Measurements from ENCODE around the gene ARF6.
"Not testable (repeated sequence)": the region's sequence is repeated elsewhere in the genome, so short reads cannot be mapped to it uniquely, and the experiment has no call there.

Gene ARF6

DNA sequence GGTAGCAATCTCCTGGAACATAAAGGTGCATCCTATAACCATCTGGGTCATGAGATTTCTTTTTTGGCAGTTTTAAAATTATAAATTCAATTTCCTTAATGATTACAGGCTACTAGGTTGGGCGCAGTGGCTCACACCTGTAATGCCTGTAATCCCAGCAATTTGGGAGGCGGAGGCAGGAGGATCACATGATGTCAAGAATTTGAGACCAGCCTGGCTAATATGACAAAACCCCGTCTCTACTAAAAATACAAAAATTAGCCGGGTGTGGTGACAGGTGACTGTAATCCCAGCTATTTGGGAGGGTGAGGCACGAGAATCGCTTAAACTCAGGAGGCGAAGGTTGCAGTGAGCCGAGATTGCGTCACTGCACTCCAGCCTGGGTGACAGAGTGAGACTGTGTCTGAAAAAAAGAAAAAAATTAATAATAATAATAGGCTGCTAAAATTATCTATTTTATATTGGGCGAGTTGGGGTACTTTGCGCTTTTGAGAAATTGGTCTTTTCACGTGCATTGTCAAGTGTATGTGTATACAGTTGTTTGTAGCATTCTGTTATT, 17.2 kb upstream of the ARF6 start:
- DNase-seq = no peak

DNA sequence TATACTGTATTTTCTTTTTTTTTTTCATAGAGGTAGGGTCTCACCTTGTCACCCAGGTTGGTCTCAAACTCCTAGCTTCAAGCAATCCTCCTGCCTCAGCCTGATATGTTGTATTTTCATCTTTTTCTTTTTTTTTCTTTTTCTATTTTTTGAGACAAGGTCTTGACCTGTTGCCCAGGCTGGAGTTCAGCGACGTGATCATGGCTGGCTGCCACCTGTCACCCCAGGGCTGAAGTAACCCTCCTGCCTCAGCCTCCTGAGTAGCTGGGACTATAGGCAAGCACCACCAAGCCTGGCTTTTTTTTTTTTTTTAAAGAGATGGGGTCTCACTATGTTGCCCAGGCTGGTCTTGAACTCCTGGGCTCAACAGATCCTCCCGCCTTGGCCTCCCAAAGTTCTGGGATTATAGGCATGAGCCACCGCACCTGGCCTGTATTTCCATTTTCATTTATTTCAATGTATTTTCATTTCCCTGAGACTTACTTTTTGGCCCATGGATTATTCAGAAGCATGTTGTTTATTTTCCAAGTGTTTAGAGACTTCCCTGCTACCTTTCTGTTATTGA, 16.2 kb upstream of the ARF6 start:
- DNase-seq = no peak

GRCh38 chr14:49879646-49880204, 13.2 kb upstream of the ARF6 start:
- peak; percentile 27 for DNase-seq

DNA sequence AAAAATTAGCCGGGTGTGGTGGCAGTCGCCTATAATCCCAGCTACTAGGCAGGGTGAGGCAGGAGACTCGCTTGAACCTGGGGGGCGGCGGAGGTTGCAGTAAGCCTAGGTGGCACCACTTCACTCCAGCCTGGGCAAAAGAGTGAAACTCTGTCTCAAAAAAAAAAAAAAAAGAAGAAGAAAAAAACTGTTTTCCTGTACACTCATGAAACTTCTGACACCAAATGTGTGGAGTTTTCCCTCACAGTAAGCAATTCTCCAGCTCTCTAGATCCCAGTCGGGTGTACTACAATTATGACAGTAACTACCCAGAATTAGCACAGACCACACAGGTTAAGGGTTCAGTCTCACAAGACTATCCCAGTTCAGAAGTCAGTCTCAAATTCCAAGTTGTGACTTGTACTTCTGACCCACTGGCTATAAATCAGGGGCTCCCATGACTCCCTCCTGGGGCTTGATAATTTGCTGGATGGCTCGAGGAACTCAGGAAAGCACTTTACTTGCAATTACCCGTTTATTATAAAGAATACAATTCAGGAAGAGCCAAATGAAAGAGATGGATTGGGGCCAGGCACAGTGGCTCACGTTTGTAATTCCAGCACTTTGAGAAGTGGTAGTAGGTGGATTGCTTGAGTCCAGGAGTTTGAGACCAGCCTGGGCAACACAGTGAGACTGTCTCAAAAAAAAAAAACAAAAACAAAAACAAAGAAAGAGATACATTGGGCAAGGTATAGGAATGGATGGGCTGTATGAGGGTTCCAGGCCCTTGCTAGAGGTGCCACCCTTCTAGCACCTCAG, 12.4 kb upstream of the ARF6 start:
- DNase-seq = peak; percentile 18

DNA sequence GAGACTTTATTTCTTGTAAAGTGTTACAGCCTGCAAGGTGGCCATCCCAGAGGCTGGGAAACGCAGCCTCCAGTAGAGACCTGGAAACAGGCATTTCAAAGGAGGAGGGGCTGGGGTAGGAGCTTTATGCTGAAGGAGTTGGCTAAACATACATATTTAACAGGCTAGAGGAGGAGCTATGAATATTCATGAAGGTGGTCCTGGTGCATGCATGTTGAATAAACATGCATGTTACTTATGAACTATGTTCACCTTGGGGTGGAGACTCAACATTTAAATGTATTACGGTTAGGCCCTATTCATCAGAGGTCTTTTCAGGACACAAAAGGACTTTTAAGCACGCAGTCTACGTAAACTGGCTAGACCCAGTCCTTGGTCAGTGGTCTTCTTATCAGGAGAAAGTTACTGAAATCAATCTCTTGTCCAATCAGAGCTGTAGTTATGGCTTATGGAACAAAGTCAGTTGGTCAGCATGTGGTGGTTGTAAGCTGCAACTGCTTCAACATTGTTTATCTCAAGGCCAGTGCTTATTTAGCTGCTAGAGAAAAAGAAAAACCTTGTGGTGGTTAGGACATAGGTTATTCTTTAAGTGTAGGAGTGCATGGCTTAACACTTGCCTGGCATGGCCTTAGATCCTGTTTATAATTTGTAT, 11.4 kb upstream of the ARF6 start:
- DNase-seq = no peak

GRCh38 chr14:49882826-49883694, 9.8 kb upstream of the ARF6 start:
- DNase-seq = no peak

DNA sequence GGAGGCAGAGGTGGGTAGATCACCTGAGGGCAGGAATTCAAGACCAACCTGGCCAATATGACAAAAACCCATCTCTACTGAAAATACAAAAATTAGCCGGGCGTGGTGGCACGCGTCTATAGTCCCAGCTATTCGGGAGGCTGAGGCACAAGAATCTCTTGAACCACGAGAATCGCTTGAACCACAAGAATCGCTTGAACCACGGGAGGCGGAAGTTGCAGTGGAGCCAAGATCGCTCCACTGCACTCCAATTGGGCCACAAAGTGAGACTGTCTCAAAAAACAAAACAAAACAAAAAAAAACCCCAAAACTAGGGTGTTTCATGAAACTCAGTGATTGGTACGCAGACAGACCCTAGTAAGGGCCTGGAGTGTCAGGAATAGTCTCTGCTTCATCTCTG, 6.4 kb upstream of the ARF6 start:
- DNase-seq = no peak

- DNase-seq = no peak
These were observed 4.6 kb upstream of the ARF6 start for GRCh38 chr14:49888293-49888692.

DNA sequence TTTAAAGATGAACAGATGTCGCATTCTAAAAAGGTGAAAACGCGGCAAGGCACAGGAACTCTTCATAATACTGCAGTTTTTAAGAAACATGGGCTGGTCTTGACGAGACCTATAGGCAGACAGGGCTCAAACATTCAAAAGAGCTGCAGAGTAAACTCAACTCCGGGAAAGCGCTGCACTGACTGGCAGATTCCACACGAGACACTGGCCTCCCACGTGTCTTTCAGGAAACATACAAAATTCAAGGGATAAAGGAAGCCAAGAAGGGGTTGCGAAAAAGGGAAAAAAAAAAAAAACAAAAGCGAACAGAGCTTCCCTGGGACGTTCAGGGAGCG, 614 bp upstream of the ARF6 start:
- no peak for DNase-seq

DNA sequence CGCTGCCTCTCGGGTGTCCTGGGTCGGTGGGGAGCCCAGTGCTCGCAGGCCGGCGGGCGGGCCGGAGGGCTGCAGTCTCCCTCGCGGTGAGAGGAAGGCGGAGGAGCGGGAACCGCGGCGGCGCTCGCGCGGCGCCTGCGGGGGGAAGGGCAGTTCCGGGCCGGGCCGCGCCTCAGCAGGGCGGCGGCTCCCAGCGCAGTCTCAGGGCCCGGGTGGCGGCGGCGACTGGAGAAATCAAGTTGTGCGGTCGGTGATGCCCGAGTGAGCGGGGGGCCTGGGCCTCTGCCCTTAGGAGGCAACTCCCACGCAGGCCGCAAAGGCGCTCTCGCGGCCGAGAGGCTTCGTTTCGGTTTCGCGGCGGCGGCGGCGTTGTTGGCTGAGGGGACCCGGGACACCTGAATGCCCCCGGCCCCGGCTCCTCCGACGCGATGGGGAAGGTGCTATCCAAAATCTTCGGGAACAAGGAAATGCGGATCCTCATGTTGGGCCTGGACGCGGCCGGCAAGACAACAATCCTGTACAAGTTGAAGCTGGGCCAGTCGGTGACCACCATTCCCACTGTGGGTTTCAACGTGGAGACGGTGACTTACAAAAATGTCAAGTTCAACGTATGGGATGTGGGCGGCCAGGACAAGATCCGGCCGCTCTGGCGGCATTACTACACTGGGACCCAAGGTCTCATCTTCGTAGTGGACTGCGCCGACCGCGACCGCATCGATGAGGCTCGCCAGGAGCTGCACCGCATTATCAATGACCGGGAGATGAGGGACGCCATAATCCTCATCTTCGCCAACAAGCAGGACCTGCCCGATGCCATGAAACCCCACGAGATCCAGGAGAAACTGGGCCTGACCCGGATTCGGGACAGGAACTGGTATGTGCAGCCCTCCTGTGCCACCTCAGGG, 679 bp downstream of the ARF6 start:
- no peak for DNase-seq

GRCh38 chr14:49894214-49895107, 1.6 kb downstream of the ARF6 start:
- DNase-seq = not testable (repeated sequence)

- DNase-seq = no peak
These were observed 2.6 kb downstream of the ARF6 start for GRCh38 chr14:49895480-49895879.

GRCh38 chr14:49896272-49896671, 3.4 kb downstream of the ARF6 start:
- not testable (repeated sequence) for DNase-seq

- DNase-seq = no peak
These were observed 4.1 kb downstream of the ARF6 start for GRCh38 chr14:49896966-49897365.

DNA sequence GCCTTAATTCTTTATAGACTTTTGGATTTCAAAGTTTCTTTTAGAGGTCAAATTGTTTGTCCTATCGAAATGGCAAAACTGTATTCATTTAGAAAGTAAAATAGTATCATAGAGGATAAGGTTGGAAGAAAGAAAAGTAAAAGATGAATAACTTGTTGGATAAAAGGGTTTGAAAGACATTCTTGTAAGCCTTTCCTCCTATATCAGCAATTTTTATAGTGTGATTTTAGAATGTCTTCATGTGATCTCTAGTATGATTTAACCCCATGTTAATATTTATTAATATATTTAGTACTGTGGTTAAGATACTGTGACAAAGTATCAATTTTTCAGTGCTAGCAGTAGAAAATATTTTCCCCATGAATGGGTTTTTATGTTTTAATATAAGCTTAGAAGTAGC, 4.5 kb downstream of the ARF6 start:
- DNase-seq = no peak

GRCh38 chr14:49897965-49898364, 5.1 kb downstream of the ARF6 start:
- DNase-seq = no peak

DNA sequence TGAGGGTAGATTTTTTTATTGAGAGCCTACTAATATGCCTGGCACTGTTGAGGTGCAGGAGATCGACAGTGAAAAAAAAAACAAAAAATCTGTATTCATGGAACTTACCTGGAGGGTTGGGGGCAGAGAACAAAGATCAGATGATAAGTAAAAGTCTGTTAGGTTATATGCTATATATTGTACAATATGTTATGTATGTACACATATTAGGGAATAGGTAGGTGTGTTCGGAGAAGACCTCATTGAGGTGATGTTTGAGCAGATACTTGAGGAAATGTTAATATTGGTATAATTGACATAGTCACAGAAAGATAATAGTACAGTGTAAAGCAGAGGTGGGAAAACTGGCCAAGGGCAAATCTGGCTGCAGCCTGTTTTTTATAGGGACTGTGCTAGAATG, 5.6 kb downstream of the ARF6 start:
- DNase-seq = no peak

DNA sequence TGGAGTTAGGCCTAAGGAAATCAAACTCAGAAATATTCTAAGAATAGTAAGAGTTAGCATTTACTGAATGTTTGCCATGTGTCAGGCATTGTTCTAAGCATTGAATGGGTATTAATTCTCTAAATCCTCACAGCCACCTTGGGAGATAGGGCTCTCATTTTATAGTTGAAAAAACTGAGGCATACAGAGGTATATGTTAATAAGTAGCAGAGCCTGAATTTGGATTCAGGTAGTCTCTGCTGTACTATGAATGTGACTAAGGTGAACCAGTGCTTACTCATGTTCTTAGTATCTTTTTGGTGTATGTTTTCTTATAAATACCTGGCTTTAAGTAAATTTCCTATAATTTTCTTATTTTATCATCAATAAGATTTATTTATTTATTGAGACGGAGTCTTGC, 8.1 kb downstream of the ARF6 start:
- no peak for DNase-seq

DNA sequence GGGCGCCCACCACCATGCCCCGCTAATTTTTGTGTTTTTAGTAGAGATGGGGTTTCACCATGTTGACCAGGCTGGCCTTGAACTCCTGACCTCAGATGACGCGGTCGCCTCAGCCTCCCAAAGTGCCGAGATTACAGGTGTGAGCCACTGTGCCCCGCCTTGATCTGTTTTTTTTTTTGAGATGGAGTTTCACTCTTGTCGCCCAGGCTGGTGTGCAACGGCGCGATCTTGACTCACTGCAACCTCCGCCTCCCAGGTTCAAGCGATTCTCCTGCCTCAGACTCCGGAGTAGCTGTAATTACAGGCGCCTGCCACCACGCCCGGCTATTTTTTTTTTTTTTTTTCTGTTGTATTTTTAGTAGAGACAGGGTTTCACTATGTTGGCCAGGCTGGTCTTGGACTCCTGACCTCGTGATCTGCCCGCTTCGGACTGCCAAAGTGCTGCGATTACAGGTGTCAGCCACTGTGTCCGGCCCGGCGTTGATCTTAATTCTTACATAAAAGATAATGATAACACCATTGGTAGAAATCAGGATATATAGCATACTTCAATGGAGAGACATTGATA, 9.9 kb downstream of the ARF6 start:
- DNase-seq = not testable (repeated sequence)

GRCh38 chr14:49904270-49904669, 11.4 kb downstream of the ARF6 start:
- no peak for DNase-seq

Data from right kidney (tissue), 1 donor.